Tibial artery (tissue), 4 donors: ENCODE data around the gene RFX4.
A peak's percentile ranks its signal among the peaks of the same experiment; 100 is the strongest.

Source experiments
- DNase-seq, 2 donors: peaks; one replicate each; pipeline ENCODE4 v3.0.0-alpha.2; 2019
- H3K27ac ChIP-seq, 2 donors: fragments of 200-600 bp; sonication (generic) in 1 of 2; 1 replicate in 1 of 2; 2 replicates in 1 of 2; pipeline ENCODE4 v1.5.1; 2018 to 2019; ENCODE audit warnings: mild to moderate bottlenecking in 1 of 2
- H3K27me3 ChIP-seq, 2 donors: fragments of 200-600 bp; sonication (generic) in 1 of 2; one replicate each; pipeline versions ENCODE4 v1.5.1 to v1.6.0; 2016 to 2019
- H3K36me3 ChIP-seq, 3 donors: fragments of 200-600 bp; sonication (generic) in 2 of 3; one replicate each; pipeline ENCODE4 v1.5.1; 2016 to 2019; ENCODE audit warnings: mild to moderate bottlenecking in 2 of 3
- H3K4me1 ChIP-seq, 4 donors: fragments of 200-600 bp; sonication (generic) in 2 of 4; 1 replicate in 3 of 4; 2 replicates in 1 of 4; pipeline ENCODE4 v1.5.1; 2016 to 2019
- H3K4me3 ChIP-seq, 2 donors: fragments of 200-600 bp; sonication (generic) in 1 of 2; 1 replicate in 1 of 2; 2 replicates in 1 of 2; pipeline ENCODE4 v1.5.1; 2018 to 2019; ENCODE audit warnings: mild to moderate bottlenecking in 2 of 2
- H3K9me3 ChIP-seq, 3 donors: fragments of 200-600 bp; sonication (generic) in 1 of 3; one replicate each; pipeline ENCODE4 v1.5.1; 2016 to 2019
- intact Hi-C: fragments of 100-400 bp; cut with DNase I; formaldehyde crosslinking; loops from one replicate; pipeline ENCODE4 v1.15.0; 2023; ENCODE audit warnings: low total_unique reads
- TF ChIP-seq, protein P1 (sequence below), 2 experiments: fragments of 200-600 bp in 1 of 2; fragments of 450-650 bp in 1 of 2; IDR thresholded peaks; one replicate each; pipeline ENCODE4 v1.5.1; 2017 to 2019; ENCODE audit warnings: antibody characterized with exemption in 2 of 2, mild to moderate bottlenecking in 1 of 2, moderate library complexity in 1 of 2

Gene RFX4

DNA sequence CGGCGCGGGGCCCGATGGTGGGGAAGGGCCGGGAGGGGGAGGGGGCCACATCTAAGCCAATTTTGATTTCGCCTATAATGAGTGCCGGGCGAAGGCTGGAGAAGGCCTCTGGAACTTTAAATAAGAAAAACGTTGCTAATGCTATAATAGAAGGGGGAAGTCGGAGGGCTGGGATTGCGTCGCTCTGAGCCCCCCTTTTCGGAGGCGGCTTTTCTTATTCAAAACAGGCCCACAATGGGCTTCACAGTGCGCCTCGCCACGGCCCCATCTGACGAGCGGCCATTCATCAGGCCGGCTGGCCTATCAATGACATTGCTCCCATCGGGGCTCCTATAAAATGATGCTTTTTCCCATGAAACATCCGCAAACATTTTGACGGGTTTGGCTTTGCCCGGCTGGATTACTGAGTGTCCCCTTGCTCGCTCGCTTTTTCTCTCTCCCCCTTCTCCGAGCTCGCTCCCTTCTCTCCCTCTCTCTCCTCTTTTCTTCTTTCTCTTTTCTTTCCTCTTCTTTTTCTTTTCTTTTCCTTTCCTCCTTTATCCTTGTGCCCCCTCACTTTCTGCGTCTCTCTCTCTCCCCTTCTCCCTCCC is at the start of gene RFX4:
Gene RFX4, plus strand, starts transcription at position 364 of the 590 bp plus-strand sequence. CDS start 317 bp downstream, outside the sequence.
- intact Hi-C loops: loop anchor here (10.0 kb wide), 1 partner anchor 1192 kb away; the partner anchor contains the start of gene ASCL4
- Histone ChIP-seq H3K9me3 (no peaks in the 10 kb centered on the region), H3K4me3 (peak within 1 kb of the TSS; percentile 34 to 47), H3K27me3 (peaks cover 5 to 99% of the 10 kb centered on the region in 2 donors), H3K4me1 (peaks cover 0 to 74% (median 61%) of the 10 kb centered on the region in 4 donors), H3K36me3 (no peaks in the 10 kb centered on the region), H3K27ac (no peak within 1 kb of the TSS)
- DNase-seq: no peak
- TF ChIP-seq, protein P1, sequence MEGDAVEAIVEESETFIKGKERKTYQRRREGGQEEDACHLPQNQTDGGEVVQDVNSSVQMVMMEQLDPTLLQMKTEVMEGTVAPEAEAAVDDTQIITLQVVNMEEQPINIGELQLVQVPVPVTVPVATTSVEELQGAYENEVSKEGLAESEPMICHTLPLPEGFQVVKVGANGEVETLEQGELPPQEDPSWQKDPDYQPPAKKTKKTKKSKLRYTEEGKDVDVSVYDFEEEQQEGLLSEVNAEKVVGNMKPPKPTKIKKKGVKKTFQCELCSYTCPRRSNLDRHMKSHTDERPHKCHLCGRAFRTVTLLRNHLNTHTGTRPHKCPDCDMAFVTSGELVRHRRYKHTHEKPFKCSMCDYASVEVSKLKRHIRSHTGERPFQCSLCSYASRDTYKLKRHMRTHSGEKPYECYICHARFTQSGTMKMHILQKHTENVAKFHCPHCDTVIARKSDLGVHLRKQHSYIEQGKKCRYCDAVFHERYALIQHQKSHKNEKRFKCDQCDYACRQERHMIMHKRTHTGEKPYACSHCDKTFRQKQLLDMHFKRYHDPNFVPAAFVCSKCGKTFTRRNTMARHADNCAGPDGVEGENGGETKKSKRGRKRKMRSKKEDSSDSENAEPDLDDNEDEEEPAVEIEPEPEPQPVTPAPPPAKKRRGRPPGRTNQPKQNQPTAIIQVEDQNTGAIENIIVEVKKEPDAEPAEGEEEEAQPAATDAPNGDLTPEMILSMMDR (IDR thresholded peaks at IDR 0.05): no peak

DNA sequence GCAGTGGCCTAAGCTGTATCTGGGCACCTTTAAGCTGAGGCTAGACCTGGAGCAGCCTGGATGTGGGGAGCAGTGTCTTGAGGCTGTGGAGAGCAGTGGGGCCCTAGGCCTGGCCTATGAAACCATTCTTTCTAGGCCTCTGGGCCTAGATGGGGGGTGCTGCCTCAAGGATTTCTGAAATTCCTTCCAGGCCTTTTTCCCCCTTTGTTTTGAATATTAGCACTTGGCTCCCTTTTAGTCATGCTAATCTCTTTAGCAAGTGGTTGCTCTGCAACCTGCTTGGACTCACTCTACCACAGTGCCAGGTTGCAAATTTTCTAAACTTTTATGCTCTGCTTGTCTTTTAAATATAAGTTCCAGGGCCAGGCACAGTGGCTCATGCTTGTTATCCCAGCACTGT is 41.6 kb upstream of the RFX4 start:
- intact Hi-C loops: no loop called here
- no peaks in the 10 kb centered on the region for H3K4me1 ChIP-seq
- H3K27me3 ChIP-seq: no peaks in the 10 kb centered on the region
- peaks cover 0 to 20% (median 8%) of the 10 kb centered on the region in 3 donors for H3K9me3 ChIP-seq
- H3K4me3 ChIP-seq: no peak overlapping the region
- TF ChIP-seq, protein P1 (IDR thresholded peaks at IDR 0.05): no peak
- H3K27ac ChIP-seq: no peak overlapping the region
- no peak for DNase-seq
- no peaks in the 10 kb centered on the region for H3K36me3 ChIP-seq

DNA sequence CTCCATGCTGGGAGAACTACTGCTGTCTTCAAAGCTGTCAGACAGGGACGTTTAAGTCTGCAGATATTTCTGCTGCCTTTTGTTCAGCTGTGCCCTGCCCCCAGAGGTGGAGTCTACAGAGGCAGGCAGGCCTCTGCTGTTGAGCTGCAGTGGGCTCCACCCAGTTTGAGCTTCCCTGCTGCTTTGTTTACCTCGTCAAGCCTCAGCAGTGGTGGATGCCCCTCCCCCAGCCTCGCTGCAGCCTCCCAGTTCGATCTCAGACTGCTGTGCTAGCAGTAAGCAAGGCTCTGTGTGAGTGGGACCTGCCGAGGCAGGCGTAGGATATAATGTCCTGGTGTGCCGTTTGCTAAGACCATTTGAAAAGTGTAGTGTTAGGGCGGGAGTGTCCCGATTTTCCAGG is 31.4 kb upstream of the RFX4 start:
- TF ChIP-seq, protein P1 (IDR thresholded peaks at IDR 0.05): no peak
- H3K27ac ChIP-seq: no peak overlapping the region
- H3K4me1 ChIP-seq: no peaks in the 10 kb centered on the region
- no peak overlapping the region for H3K4me3 ChIP-seq
- H3K36me3 ChIP-seq: no peaks in the 10 kb centered on the region
- intact Hi-C loops: no loop called here
- H3K9me3 ChIP-seq: no peaks in the 10 kb centered on the region
- DNase-seq: no peak
- peaks cover 0 to 5% of the 10 kb centered on the region in 2 donors for H3K27me3 ChIP-seq

DNA sequence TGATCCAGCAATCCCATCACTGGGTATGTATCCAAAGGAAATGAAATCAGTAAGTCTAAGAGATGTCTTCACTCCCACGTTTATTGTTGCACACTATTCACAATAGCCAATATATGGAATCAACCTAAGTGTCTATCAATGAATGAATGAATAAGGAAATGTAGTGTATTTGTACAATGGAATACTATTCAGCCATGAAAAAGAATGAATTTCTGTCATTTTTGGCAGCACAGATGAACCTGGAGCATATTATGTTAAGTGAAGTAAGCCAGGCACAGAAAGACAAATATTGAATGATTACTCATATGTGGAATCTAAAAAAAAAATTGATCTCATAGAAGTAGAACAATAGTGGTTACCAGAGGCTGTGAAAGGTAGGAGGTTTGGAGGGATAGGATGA is 30.6 kb upstream of the RFX4 start:
- no peak for DNase-seq
- intact Hi-C loops: no loop called here
- H3K27ac ChIP-seq: no peak overlapping the region
- peaks cover 0 to 5% of the 10 kb centered on the region in 2 donors for H3K27me3 ChIP-seq
- no peaks in the 10 kb centered on the region for H3K9me3 ChIP-seq
- H3K36me3 ChIP-seq: no peaks in the 10 kb centered on the region
- no peak overlapping the region for H3K4me3 ChIP-seq
- no peaks in the 10 kb centered on the region for H3K4me1 ChIP-seq
- TF ChIP-seq, protein P1 (IDR thresholded peaks at IDR 0.05): no peak

DNA sequence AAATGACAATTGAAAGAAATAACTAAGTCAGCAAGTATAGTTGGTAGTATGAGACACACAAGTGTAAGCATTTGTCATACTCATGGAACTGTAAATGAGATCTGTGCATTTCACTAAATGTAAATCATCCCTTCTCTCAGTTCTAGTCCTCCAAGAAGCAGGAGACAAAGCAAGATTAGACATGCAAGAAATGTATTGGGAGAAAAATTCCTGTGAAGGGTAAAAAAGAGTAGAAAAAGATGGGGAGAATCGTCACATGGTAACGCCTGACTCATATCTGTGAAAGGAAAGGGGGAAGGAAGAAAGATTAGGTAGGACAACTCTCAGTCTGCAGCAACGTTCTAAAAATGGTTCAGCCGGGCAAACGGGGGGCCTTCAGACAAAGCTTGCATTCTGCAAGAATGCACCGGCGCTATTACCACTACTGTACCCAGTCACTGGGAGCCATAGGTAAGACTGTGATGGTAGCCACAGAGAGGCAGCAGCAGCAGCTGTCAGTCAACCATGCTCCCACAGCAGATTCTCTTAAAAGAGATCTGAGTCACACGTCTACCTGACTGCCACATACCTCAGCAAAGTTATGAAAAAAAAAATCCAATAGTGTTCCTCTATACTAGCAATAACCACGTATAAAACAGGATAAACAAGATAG is 18.0 kb upstream of the RFX4 start:
- DNase-seq: no peak
- Histone ChIP-seq H3K27me3 (peaks cover 0 to 13% of the 10 kb centered on the region in 2 donors), H3K9me3 (peaks cover 0 to 8% (median 7%) of the 10 kb centered on the region in 3 donors), H3K4me3 (no peak overlapping the region), H3K27ac (no peak overlapping the region), H3K4me1 (no peaks in the 10 kb centered on the region), H3K36me3 (no peaks in the 10 kb centered on the region)
- intact Hi-C loops: no loop called here
- TF ChIP-seq, protein P1 (IDR thresholded peaks at IDR 0.05): no peak
